HL-60/S4 treated with phorbol 12-myristate 13-acetate at 8.2 ng/mL for 4 days and 3 days (cell line): Measurements from ENCODE around the gene PEX16.

Source experiments
- in situ Hi-C: fragments of 300-500 bp; cut with MboI; formaldehyde crosslinking; loops from 2 replicates; pipeline ENCODE4 v1.15.0; 2022; ENCODE audit warnings: low sequenced_read_pairs

Gene PEX16

DNA sequence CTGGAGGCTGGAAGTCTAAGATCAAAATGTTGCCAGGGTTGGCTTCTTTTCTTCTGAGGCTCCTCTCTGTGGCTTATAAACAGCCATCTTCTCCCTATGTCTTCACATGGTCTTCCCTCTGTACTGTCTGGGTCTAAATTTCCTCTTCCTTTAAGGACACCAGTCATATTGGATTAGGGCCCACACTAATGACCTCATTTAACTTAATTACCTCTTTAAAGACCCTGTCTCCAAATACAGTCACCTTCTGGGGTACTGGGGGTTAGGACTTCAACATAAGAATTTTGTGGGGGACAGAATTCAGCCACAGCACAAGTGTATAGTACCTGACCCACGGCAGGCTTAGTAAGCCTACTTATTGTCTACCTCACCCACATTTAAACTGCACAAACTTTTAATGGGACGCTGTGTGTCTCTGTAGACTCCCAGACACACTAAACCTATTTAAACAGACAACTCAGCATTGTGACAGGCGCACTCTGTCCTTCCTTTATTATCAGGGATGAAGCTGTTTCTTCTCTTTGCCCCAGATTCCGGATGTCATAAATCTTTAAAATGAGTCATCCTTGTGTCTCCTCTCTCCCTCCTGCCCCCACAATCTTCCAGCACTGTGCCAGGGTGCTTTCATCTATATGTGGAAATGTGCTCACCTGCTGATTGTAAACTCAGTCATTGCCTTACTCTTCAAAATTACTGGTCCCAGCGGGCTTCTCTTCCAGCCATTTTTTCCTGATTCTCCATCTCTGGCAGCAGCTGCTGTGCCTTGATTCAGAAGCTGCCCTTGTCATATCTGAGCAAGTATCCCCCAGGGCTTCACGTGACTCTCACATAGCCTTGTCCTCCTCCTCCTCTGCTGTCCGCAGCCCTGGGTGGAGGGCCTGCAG lies 37.6 kb downstream of the PEX16 start:
- in situ Hi-C loops, result no loop called here

DNA sequence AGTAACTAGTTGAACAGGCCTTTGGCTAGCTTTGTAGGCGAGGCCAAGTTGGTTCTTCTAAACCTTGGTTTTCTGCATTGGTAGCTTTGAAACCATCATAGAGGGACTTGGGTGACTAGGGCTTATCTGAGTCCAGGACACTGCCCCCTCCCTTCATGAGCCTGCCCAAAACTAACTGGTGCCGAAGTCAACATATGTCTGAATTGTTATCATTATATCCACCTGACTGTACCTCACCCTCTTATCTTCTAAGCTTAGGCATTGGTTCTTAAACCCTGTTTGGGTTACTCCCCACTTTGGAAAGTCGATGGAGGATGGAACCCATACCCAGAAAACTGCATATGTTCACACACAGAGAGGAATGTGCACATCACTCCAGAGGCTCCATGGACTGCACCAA lies 39.8 kb downstream of the PEX16 start:
- in situ Hi-C loops, result no loop called here

DNA sequence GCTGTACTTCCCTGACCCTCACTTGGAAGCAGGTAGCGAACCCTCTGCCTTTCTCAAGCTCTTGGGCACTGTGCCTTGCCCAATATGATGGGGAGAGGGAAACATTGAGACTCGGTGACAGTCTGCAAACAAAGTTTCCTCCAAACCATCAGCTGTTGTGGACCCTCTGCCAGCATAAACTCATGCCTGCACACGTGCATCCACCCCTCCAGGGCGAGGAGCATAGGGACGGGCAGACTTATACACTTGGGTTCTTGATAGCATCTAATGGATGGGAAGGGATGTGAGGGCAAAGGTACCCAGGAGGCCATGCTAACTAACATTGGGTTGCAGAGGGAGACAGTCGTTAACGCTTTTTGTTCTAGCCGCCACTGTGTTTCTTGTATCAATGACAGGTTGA lies 40.5 kb downstream of the PEX16 start:
- in situ Hi-C loops, result no loop called here

DNA sequence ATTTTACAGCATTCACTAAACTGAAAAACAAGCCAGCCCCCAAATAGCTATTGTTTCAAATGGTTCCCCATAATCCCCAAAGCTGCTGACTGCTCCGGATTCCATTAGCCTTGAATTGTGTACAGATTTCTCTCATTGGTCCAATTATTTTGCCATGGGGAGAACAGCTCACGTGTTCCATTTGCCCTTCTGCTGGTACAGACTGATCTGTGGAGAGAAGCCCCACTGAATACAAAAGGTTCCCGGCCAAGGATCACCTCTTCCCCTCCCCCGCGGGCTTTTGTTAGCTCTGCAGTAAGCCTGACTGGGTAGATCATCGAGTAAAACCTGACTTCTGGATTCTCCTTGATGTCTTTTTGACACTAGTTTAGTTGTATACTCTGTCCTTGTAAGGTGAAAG lies 41.3 kb downstream of the PEX16 start:
- in situ Hi-C loops, result no loop called here

DNA sequence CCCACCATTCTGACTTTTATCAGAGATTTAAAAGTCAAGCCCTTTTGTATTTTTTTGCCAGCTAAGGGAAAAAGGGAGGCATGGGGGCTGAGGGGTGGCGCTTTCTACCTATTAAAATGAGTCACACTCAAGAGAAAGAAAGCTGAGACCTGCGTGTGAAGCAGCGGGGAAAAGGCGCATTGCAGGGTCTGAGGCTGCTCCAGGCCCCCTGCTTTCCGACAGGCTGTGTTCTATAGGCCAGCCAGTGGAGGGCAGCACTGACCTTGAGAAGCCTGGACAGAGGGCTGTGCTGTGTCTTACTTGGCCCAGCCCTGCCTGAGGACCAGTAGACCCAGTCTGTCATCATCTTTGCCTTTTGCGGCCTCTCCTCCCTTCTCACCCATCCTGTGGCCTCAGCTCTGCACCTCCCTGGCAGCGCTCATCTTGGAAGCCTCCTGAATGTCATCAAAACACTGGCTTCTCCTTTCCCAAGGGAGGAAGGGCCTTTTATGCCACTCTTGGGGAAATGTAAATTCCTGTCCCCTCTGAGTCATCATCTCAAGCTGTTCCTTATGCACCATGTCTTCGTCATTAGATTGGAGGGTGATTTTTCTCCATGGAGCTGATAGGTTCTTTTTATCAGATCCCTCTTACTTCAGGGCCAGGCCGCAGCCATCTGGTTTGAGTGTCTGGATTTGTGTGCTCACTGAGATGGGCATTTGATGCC lies 44.9 kb downstream of the PEX16 start:
- in situ Hi-C loops, result no loop called here

DNA sequence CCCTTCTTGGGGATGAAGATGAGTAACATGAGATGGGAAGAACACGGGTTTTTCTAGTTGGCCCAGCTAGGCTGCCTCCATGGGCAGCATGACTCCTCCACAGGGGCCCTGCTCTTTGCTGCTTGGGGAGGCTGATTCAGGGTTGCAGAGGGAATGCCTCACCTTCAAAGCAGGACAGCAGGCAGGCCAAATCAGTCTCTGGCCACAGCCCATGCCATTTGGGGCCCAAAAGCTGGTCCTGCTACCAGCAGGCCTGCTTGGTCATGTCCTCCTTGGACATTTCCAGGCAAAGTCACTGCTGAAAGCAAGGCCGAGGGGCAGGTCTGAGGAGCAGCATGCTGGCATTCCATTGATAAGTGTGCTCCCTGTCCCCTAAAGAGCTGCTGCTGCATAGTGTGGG lies 46.0 kb downstream of the PEX16 start:
- in situ Hi-C loops, result no loop called here

- in situ Hi-C loops, result no loop called here
Observed at GRCh38 chr11:45870706-45871105, 47.0 kb downstream of the PEX16 start.

DNA sequence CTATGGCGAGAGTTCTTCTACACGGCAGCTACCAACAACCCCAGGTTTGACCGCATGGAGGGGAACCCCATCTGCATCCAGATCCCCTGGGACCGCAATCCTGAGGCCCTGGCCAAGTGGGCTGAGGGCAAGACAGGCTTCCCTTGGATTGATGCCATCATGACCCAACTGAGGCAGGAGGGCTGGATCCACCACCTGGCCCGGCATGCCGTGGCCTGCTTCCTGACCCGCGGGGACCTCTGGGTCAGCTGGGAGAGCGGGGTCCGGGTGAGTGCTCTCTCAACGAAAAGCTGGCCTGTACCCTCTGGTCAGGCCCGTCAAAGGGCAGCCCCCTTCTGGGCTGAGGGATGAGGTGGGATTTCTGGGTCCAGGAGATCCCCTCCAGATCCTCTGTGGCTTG lies 48.1 kb downstream of the PEX16 start:
- in situ Hi-C loops, result no loop called here

DNA sequence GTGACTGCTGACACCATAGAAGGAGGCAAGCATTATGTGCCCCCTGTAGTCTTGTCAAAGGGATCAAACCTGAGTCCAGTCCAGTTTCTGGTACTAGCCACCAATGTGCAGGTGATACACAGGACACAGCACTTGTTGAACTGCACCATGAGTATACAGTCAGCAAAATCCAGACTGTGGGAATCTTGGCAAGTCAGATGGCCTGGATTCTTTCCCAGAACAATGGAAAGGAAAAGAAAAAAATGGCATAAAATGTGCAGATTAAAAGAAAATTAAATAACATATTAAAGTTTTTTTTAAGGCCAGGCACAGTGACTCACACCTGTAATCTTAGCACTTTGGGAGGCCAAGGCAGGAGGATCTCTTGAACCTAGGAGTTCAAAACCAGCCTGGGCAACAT lies 53.6 kb downstream of the PEX16 start:
- in situ Hi-C loops, result no loop called here

- in situ Hi-C loops, result no loop called here
Observed at GRCh38 chr11:45860764-45861510, 56.7 kb downstream of the PEX16 start.

DNA sequence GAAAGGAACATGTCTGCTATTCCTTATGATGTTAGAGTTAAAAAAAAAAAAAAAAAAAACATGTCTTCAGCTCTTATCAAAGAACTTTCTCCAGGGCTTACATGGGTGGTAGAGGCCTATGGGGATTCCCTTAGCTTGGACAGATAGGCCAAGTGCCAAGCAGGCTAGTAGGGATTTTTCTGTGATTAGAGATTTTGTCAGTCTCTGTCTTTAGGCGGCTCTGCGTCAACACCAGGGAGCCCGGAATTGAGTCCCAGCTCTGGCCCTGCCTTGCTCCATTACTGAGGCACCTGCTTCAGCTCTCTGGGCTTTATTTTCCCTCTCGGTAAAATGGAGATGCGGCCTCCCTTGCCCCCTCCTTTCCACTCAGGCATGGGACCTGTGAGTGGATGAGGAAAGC lies 57.3 kb downstream of the PEX16 start:
- in situ Hi-C loops, result no loop called here
